Thyroid gland (tissue), 4 donors: ENCODE measurements around the gene LGR4.

Source experiments
- POLR2A ChIP-seq, 2 donors: fragments of 450-650 bp; IDR thresholded peaks; one replicate each; pipeline ENCODE4 v1.6.1; 2017; ENCODE audit warnings: antibody characterized with exemption in 2 of 2, mild to moderate bottlenecking in 2 of 2, moderate library complexity in 1 of 2
- TF ChIP-seq, protein P1 (sequence below), 6 experiments: fragments of 200-600 bp in 3 of 6; fragments of 450-650 bp in 3 of 6; sonication (generic) in 3 of 6; IDR thresholded peaks; one replicate each; pipeline ENCODE4 v1.5.1; 2016 to 2019; ENCODE audit warnings: antibody characterized with exemption in 6 of 6, mild to moderate bottlenecking in 2 of 6, inconsistent platforms in 1 of 6, moderate library complexity in 1 of 6

DNA sequence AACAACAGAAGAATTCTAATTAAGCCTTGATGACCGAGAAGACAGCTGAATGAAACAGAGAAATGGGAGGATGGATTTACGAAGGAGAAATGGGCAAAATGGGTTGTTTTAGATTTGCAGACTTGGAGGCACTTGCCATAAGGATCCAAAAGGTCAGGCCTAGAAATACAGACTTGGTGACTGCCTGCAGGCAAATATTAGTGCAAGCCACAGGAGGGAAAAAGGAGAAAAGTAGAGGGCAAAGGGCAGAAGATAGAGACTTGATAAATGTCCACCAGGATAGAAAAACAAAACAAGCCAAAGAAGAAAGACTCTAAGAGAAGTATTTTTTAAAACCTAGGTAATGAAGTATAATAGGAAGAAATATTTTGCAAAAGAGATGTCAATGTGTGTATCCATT is 122.7 kb downstream of the LGR4 start:
- TF ChIP-seq POLR2A (IDR thresholded peaks at IDR 0.05), result no peak
- TF ChIP-seq, protein P1, sequence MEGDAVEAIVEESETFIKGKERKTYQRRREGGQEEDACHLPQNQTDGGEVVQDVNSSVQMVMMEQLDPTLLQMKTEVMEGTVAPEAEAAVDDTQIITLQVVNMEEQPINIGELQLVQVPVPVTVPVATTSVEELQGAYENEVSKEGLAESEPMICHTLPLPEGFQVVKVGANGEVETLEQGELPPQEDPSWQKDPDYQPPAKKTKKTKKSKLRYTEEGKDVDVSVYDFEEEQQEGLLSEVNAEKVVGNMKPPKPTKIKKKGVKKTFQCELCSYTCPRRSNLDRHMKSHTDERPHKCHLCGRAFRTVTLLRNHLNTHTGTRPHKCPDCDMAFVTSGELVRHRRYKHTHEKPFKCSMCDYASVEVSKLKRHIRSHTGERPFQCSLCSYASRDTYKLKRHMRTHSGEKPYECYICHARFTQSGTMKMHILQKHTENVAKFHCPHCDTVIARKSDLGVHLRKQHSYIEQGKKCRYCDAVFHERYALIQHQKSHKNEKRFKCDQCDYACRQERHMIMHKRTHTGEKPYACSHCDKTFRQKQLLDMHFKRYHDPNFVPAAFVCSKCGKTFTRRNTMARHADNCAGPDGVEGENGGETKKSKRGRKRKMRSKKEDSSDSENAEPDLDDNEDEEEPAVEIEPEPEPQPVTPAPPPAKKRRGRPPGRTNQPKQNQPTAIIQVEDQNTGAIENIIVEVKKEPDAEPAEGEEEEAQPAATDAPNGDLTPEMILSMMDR (IDR thresholded peaks at IDR 0.05), result no peak
